HG02642 (cell line): ENCODE results near the gene ATRNL1.

Experiments used
- ATAC-seq: cut with Tn5 transposase; IDR thresholded peaks from one replicate; pipeline ENCODE4 v1.9.1; 2021; ENCODE audit warnings: mild to moderate bottlenecking; ENCODE audit not compliant: unreplicated experiment, poor library complexity

ATRNL1 gene

GRCh38 chr10:115572740-115573455, 479.7 kb downstream of the ATRNL1 start:
- ATAC-seq, result no peak

- no peak for ATAC-seq
These were observed 487.1 kb downstream of the ATRNL1 start for GRCh38 chr10:115580239-115580638.

GRCh38 chr10:115593060-115593459, 499.9 kb downstream of the ATRNL1 start:
- ATAC-seq, result no peak

- ATAC-seq, result no peak
These were observed 511.5 kb downstream of the ATRNL1 start for GRCh38 chr10:115604627-115605026.

- ATAC-seq, result no peak
These were observed 512.9 kb downstream of the ATRNL1 start for GRCh38 chr10:115606086-115606485.

- no peak for ATAC-seq
These were observed 513.6 kb downstream of the ATRNL1 start for GRCh38 chr10:115606741-115607140.

- ATAC-seq, result no peak
These were observed 531.3 kb downstream of the ATRNL1 start for GRCh38 chr10:115624448-115624847.

GRCh38 chr10:115628616-115629015, 535.5 kb downstream of the ATRNL1 start:
- ATAC-seq, result no peak

- no peak for ATAC-seq
These were observed 545.1 kb downstream of the ATRNL1 start for GRCh38 chr10:115638246-115638645.

- ATAC-seq, result no peak
These were observed 556.1 kb downstream of the ATRNL1 start for GRCh38 chr10:115649217-115649616.

GRCh38 chr10:115653473-115653872, 560.3 kb downstream of the ATRNL1 start:
- no peak for ATAC-seq

GRCh38 chr10:115654961-115655360, 561.8 kb downstream of the ATRNL1 start:
- no peak for ATAC-seq

- ATAC-seq, result no peak
These were observed 564.1 kb downstream of the ATRNL1 start for GRCh38 chr10:115657161-115657860.

- no peak for ATAC-seq
These were observed 566.5 kb downstream of the ATRNL1 start for GRCh38 chr10:115659616-115660015.

- ATAC-seq, result no peak
These were observed 567.2 kb downstream of the ATRNL1 start for GRCh38 chr10:115660391-115660790.

- no peak for ATAC-seq
These were observed 569.3 kb downstream of the ATRNL1 start for GRCh38 chr10:115662422-115662821.

- no peak for ATAC-seq
These were observed 572.4 kb downstream of the ATRNL1 start for GRCh38 chr10:115665549-115665948.

GRCh38 chr10:115674496-115674895, 581.3 kb downstream of the ATRNL1 start:
- ATAC-seq, result no peak

GRCh38 chr10:115696747-115697146, 603.6 kb downstream of the ATRNL1 start:
- ATAC-seq, result no peak

- no peak for ATAC-seq
These were observed 612.9 kb downstream of the ATRNL1 start for GRCh38 chr10:115706026-115706425.

- no peak for ATAC-seq
These were observed 613.4 kb downstream of the ATRNL1 start for GRCh38 chr10:115706488-115707076.
